HG03196 (cell line): Measurements from ENCODE around the gene IL10RA.
A peak's percentile ranks its signal among the peaks of the same experiment; 100 is the strongest.

Experiments
- ATAC-seq: cut with Tn5 transposase; IDR thresholded peaks from one replicate; pipeline ENCODE4 v1.9.1; 2021; ENCODE audit not compliant: unreplicated experiment

IL10RA gene

DNA sequence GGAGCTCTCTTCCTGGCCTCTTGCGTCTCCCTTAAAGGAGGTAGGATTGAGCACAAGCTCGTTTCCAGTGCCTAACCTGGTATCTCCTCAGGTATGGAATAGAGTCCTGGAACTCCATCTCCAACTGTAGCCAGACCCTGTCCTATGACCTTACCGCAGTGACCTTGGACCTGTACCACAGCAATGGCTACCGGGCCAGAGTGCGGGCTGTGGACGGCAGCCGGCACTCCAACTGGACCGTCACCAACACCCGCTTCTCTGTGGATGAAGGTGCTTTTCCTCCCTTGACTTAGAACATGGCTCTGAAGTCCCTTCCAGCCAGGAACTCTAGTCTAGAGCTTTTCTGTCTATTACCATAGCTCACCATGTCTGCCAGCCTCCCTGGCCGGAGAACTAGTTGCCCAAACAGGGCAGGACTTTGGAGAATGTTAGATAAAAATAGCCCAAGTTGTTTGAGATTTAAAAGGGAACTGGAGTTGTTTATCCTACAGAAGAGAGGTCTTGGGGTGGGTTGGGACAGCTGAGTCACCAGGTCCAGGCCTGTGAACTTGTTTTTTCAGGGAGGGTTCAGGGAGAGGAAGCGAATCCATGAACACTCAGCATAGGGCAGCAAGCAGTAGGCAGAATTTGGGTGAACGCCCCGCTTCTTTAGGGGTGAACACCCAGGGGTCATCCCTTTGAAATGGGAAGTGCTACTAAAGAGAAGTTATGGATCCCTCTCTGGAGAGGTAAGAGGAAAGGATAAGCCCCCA, 3.3 kb downstream of the IL10RA start:
- no peak for ATAC-seq

- ATAC-seq, result no peak
Observed at GRCh38 chr11:117992136-117992535, 5.9 kb downstream of the IL10RA start.

DNA sequence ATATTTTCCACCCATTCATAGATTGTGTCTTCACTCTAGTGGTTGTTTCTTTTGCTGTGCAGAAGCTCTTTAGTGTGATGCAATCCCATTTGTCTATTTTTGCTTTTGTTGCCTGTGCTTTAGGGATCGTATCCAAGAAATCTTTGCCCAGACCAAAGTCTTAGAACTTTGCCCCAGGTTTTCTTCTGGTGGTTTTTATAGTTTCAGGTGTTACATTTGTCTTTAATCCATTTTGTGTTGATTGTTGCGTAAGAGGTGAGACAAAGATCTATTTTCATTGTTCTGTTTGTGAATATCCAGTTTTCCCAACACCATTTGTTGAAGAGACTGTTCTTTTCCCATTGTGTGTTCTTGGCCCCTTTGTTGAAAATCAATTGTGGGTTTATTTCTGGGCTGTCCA, 6.4 kb downstream of the IL10RA start:
- ATAC-seq, result no peak

DNA sequence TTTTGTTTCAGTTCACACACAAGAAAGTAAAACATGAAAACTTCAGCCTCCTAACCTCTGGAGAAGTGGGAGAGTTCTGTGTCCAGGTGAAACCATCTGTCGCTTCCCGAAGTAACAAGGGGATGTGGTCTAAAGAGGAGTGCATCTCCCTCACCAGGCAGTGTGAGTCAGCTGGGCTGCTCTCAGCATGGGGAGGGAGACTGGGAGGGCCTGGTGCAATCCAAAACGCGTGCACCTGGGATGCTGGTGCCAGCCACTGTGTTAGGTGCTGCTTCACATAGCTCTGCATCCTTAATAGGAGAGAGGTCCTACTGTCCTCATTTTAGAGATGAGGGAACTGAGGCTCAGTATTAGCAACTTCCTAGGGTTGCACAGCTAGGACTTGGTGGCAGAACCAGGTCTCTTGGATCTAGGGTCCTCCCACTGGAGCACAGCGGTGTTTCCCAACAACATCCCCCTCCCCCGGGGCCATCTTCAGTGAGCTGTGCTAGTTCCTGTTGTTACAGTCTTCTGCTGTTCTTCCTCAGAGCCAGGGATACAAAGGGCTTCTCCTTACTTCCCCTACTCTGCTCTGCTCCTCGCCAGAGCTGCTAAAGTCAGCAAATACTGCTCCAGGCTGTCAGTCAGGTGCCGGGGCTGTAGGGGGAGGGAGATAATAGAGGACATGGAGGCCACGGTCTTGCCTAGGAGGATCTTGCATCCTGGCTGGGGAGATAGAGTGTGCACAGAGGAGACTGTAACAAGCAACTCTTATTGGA, 8.0 kb downstream of the IL10RA start:
- ATAC-seq, result no peak

GRCh38 chr11:117995472-117995871, 9.3 kb downstream of the IL10RA start:
- ATAC-seq, result no peak

DNA sequence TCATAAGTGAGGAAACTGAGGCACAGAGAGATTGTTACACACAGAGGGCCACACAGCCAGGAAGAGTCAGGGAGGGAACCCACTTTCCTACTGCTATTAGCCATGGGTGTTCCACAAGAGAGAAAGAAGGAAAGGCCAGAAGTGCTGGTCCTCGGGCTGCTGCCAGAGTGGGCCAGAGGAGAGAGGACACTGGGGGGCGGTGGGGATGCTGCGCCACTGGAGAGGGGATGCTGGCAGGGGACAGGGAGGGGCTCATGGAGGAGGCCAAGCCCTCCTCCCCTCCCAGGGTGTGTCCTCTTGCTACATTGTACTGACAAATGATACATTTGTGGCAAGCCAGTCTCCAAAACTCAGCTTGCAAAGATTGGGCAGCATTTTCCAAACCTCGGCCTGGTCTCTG, 9.9 kb downstream of the IL10RA start:
- ATAC-seq, result no peak

- no peak for ATAC-seq
Observed at GRCh38 chr11:117997406-117997805, 11.2 kb downstream of the IL10RA start.

DNA sequence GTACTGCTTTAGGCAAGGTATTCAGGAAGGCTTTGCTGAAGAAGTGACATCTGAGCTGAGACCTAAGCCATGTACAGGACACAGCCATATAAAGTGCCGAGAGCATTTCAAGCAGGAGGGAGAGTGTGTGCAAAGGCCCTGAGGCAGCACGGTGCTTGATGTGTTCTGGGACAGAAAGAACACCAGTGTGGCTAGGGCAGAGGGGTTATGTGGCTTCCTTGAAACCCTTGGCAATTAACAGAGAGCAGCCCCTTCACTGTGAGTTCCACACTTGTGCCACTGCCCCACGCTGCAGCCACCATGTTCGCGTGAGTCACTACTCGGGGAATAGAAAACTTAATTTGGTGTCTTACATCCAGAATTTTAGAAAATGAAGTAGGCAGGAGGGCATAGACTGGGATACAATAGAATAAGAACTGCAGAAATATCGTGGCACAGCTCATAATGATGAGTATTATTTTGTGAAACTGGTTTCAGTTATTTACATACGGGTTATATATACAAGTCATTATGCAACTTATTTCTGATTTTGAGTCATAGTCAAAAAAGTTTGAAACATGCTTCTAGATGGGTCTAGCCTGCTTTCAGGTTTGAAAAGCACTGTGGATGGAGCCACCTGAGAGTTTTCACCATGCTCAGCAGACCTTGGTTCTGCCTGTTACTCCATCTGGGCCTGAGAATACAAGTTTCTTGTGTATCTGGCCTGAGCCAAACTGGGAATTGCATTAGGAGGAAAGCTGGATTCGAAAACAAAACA, 11.8 kb downstream of the IL10RA start:
- ATAC-seq, result peak; percentile 49

GRCh38 chr11:117998664-117999353, 12.6 kb downstream of the IL10RA start:
- no peak for ATAC-seq

GRCh38 chr11:117999354-117999993, 13.3 kb downstream of the IL10RA start:
- ATAC-seq, result no peak

DNA sequence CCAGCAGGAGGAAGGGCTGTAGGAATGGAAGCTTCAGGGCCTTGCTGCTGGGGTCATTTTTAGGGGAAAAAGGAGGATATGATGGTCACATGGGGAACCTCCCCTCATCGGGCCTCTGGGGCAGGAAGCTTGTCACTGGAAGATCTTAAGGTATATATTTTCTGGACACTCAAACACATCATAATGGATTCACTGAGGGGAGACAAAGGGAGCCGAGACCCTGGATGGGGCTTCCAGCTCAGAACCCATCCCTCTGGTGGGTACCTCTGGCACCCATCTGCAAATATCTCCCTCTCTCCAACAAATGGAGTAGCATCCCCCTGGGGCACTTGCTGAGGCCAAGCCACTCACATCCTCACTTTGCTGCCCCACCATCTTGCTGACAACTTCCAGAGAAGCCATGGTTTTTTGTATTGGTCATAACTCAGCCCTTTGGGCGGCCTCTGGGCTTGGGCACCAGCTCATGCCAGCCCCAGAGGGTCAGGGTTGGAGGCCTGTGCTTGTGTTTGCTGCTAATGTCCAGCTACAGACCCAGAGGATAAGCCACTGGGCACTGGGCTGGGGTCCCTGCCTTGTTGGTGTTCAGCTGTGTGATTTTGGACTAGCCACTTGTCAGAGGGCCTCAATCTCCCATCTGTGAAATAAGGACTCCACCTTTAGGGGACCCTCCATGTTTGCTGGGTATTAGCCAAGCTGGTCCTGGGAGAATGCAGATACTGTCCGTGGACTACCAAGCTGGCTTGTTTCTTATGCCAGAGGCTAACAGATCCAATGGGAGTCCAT, 14.1 kb downstream of the IL10RA start:
- no peak for ATAC-seq

DNA sequence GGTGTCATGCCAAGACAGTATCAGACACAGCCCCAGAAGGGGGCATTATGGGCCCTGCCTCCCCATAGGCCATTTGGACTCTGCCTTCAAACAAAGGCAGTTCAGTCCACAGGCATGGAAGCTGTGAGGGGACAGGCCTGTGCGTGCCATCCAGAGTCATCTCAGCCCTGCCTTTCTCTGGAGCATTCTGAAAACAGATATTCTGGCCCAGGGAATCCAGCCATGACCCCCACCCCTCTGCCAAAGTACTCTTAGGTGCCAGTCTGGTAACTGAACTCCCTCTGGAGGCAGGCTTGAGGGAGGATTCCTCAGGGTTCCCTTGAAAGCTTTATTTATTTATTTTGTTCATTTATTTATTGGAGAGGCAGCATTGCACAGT, 14.6 kb downstream of the IL10RA start:
- no peak for ATAC-seq

GRCh38 chr11:118001494-118001971, 15.3 kb downstream of the IL10RA start:
- no peak for ATAC-seq

GRCh38 chr11:118002010-118002540, 15.9 kb downstream of the IL10RA start:
- no peak for ATAC-seq

GRCh38 chr11:118002541-118003423, 16.6 kb downstream of the IL10RA start:
- ATAC-seq, result no peak

- no peak for ATAC-seq
Observed at GRCh38 chr11:118003456-118003855, 17.3 kb downstream of the IL10RA start.

- ATAC-seq, result no peak
Observed at GRCh38 chr11:118004543-118005223, 18.5 kb downstream of the IL10RA start.
